Stimulated activated CD8-positive, alpha-beta memory T cell treated with anti-CD3 and anti-CD28 coated beads, Interleukin-7, amount 100 ng/mL, for 24 hours (primary cell): ENCODE data around the gene C11orf42.
A peak's percentile ranks its signal among the peaks of the same experiment; 100 is the strongest.
"Not testable (repeated sequence)": the region's sequence is repeated elsewhere in the genome, so short reads cannot be mapped to it uniquely, and the experiment has no call there.

Experiments
- DNase-seq: peaks from one replicate; pipeline ENCODE4 v3.0.0-alpha.2; 2020; ENCODE audit warnings: low read depth

C11orf42 gene

DNA sequence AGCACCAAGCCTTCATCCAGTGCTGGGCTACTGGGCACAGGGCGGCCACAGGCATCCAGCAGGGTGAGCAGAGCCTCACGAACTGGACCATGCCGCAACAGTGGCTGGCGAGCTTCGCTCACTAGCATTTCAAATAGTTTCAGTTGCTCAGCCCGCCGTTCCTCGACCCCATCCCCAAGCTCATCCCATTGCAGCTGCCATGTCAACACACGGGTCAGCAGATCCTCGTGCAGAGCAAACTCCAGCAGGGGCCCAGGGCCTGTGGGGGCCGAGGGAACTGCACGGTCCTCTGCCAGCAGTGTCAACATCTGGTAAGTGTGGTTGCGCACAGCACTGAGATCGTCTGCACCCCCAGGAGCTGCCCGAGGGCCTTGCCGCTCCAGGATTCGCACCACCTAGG, 18.5 kb downstream of the C11orf42 start:
- DNase-seq = no peak

DNA sequence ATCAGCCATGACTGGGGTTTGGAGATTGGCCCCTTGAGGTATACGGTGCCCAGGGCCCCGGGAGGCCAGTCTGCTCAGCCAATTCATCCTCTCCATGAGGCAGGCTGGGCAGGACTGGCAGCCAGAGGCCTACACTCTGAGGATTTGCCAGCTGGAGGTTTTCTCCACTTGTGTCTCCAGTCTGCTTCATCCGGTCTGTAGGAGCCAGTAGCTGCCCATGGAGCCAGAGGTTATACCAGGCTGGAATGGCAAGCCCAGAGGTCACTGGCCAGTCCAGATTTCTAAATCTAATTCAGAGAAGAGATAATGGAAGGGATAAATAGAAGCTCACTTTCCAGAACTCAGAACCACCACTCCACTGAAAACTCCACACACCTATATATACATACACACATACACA, 19.1 kb downstream of the C11orf42 start:
- DNase-seq = no peak

DNA sequence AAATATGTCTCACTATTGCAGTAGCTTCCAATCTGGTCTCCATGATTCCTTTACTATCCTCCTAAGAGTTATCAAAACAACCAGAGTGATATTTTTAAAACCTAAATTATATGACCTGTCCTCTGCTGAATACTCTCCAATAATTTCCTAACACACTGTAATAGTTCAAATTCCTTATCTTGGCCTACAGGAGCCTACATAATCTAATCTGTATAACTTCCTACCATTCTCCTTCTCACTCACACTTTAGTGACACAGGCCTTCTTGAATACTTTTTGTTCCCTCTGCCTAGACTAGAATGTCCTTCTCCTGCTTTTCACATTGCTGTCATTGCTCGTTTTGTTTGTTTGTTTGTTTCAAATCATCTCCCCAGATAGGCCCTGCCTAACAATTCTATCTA, 19.7 kb downstream of the C11orf42 start:
- DNase-seq = no peak

DNA sequence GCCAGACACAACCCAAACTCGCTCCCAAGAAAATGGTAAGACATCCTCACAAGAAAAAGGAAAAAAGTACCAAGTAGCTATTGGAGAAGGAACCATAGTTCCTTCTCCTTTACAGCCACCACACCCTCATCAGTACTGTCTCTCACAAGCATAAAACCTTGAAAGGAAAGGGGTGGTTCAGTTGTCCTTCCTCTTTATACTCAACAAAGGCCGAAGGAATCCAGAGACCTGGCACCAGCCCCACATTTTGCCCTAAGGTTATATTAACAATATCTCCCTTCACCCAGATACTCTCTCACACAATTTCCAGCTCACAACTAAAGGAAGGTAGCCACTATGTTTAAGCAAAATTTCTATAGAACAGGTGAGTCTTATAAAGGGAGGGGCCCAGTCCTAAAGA, 20.5 kb downstream of the C11orf42 start:
- no peak for DNase-seq

DNA sequence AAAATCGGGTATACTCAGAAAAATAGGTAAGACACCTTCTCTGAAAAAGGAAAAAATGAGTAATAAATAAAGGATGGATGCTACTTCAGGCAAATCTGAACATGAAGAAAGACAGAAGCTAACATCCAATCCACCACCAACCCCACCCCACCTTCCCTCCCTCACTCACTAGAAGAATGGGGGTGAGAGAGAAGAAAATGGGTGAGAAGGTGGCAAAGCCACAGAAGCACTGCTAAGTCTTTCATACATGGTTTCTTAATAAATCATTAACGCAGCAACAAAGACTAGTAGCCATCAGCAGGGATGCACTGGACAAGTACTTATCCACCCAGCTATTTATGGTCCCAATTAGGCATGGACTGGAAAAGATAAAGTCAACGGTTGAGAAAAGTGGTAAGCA, 23.2 kb downstream of the C11orf42 start:
- DNase-seq = no peak

DNA sequence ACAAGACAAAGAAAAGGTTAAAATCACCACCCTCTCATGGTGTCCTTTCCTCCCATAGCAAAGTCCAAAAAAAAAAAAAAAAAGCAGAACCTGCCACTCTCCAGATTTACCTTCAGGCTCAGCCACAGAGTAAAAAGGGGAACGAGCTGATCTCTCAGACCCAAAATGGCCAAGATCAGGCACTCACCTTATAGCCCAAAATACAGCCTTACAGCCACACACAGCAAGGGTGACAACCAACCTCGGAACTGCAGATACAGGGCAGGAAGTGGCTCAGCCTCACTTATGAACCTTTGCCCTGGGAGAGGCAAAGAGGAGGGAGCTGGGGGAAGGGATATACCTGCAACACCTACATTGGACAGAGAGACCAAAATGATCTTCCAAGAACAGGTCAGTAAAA, 24.6 kb downstream of the C11orf42 start:
- no peak for DNase-seq

DNA sequence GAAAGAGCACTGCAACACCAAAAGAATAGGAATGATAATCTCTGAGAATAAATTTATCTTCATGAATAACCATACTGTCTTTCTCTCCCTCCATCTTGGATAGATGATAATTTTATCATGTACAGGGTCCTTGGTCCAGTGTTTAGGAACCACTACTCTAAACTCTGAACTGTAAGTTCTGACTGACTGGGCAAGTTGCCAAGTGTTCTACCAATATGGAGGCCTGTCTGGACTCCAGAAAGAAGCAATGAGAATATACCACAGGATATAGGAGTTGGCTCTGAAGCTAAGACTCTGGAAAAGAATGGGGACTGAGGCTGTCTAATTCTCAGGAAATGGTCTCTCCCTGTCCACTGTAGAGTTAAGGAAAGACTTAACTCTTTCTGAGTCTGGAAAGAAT, 27.5 kb downstream of the C11orf42 start:
- DNase-seq = no peak

DNA sequence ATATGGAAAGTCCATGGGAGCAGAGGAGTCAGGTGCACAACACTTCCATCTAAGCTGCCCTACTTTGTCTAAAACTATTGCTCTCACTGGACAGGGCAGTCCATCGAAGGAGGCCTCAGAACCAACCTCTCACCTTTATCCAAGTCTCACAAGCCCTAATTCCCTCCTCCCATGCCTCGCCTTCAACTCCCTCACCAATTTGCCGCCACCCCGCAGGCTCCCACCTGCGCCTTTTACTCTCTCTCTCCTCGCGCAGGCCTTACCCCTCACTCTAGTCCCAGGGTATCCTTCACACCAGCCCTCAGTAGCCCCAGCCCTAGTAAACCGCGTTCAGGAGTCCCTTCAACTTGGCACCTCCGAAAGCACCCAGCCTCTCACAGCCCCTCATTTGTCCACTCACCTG, 28.6 kb downstream of the C11orf42 start:
- no peak for DNase-seq

DNA sequence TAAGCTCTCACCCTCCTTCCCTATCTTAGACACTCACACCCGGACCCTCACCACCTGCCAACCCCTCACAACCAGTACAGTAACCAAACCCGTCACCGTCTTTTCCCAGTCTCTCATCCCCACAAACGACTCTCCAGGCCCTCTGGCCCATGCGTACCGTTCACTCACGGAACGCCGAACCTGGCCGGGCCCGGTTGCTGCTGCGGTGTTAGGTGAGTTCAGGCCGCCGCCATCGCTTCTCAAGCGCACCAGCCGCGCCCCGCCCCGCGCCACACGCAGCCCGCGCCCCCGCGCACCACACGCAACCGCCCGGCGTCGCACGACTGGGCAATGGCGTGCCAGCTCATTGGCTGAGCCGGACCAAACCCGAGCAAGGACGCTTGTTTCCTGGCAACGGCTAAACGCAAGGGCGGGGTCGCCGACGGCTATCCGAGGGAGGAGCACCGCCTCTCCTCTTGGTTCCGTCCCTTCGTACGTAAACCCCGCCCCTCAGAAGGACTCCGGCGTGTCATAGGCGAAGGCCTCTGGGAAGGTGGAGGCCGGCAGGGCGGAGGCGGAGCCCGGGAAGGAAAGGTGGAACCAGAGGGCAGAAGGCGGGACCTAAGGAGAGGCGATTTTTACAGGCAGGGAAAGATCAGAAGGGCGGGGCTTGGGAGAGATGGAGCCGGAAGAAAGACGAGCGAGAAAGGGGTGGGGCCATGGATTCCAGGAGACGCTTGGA, 29.2 kb downstream of the C11orf42 start, which contains the start of gene FHIP1B:
TSS of gene FHIP1B (minus strand) at position 250 of the 721 bp plus-strand sequence. CDS start 10,120 bp downstream, outside the sequence.
- peak; percentile 97 for DNase-seq

DNA sequence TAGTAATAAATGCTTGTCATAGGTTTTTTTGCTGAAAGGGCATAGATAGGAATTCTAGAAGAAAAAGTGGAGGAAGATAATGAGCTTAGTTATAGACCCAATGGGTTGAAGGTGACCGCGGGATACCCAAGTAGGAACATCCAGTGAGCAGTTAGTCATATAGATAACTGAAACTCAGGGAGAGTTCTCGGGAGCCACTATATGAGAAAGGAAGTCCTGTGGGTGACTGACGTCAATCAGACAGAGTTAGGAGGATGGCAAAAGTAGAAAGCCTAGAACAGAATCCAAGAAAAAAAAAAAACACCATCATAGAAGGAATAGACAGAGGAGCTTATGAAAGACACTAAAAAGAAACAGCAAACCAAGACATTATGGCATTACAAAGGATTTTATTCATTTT, 31.9 kb downstream of the C11orf42 start:
- no peak for DNase-seq

DNA sequence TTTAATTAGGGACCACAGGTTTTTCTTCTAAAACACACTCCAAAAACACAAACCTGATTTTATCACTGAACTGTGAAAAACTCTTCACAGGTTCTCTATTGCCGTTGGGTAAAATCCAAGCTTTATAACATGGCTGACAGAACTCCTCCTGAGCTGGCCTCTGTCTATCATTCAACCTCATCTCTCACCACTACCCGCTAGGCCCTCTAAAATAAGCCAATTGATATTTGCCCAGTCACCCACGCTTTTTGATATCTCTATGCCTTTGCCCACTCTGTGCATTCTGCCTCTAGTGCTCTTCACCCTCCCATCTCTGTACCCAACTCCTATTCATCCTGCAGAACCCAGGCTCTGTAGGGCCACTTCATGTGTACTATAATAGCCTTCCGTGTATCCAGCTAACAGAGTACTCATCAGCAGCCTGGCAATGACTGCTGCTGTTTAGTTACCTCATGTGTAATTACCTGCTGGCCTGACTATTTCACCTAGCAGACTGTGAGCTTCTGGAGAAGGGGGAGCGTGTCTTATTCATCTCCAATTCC, 32.5 kb downstream of the C11orf42 start:
- no peak for DNase-seq

DNA sequence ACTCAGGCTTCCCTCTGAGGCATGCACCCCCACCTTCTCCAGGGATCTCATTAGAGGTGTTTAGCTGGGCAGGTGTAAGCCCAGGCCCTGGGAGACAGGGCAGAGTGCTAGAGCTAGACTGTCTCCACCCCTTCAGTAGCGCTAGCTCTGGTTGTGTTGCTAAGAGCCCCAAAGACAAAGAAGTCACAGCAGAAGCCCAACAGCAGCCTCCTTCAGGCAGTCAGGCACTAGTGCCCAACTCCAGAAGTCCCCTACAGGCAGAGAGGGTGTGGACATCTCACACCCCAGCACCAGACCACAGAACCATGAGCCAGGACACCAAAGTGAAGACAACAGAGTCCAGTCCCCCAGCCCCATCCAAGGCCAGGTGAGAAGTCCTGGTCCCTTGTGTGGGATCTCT, 33.5 kb downstream of the C11orf42 start, which contains the start of gene CNGA4:
TSS of gene CNGA4 (plus strand) at position 188 of the 400 bp plus-strand sequence. CDS start at position 306, 118 bp downstream.
- no peak for DNase-seq

DNA sequence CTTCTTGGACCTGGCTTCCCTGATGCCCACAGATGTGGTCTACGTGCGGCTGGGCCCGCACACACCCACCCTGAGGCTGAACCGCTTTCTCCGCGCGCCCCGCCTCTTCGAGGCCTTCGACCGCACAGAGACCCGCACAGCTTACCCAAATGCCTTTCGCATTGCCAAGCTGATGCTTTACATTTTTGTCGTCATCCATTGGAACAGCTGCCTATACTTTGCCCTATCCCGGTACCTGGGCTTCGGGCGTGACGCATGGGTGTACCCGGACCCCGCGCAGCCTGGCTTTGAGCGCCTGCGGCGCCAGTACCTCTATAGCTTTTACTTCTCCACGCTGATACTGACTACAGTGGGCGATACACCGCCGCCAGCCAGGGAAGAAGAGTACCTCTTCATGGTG, 34.8 kb downstream of the C11orf42 start:
- DNase-seq = no peak

DNA sequence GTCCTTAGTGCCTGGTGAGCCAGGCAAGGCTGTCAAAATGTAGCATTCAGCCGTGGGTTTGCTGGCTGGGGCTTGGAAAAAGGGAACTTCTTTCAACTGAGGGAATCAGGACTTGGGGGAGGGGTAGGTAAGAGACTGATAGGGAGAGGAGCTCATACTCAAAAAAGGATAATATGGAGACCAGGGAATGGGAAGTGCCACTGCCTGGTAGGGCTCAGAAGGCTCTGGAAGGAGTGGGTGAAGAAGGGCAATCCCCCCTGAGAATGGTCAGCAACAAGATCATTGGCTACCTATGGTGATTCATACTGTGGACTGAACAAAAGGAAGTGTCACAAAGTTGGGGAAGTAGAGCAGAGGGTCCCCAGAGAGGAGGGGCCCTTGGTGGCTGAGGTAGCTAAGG, 35.4 kb downstream of the C11orf42 start:
- no peak for DNase-seq

DNA sequence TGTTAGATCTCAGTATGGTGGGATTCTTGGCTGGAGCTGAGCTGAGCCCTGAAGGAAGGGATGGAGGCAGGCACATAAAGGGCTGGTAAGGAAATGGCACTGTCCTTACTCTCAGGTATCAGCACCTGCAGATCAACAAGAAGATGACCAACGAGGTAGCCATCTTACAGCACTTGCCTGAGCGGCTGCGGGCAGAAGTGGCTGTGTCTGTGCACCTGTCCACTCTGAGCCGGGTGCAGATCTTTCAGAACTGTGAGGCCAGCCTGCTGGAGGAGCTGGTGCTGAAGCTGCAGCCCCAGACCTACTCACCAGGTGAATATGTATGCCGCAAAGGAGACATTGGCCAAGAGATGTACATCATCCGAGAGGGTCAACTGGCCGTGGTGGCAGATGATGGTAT, 36.0 kb downstream of the C11orf42 start:
- DNase-seq = no peak

DNA sequence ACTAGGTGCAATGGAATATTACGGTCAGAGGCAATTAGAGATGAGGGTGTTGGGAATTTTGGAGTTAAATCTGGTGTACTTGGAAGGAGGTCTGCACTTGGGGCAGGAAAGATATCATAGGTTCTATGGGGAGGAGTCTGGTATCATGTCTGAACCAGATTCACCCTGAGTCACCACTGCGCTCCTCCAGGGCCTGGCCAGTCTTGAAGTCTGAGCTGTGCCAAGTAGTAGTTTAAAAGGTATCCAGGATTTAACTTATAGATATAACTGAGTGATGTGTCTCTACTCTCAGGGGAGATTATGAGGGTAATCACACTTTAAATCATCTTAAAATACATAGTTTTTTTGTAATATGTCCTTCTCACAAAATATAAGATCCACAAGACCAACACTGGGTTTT, 40.2 kb downstream of the C11orf42 start:
- DNase-seq = no peak

DNA sequence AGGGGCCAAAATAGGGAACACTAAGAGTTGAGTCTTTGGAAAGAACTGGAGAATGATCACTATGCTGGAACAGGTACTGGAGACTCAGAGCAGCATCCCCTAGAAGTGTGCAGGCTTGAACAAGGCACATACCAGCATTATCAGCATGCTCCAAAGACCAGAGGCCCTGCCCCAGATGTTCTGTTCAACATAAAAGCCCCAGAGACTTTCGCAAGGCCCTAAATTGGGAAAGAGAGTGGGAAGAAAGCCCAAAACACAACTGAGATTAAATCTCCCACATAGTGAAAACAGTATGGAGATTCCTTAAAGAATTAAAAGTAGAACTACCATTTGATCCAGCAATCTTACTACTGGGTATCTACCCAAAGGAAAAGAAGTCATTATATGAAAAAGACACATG, 42.9 kb downstream of the C11orf42 start:
- no peak for DNase-seq

DNA sequence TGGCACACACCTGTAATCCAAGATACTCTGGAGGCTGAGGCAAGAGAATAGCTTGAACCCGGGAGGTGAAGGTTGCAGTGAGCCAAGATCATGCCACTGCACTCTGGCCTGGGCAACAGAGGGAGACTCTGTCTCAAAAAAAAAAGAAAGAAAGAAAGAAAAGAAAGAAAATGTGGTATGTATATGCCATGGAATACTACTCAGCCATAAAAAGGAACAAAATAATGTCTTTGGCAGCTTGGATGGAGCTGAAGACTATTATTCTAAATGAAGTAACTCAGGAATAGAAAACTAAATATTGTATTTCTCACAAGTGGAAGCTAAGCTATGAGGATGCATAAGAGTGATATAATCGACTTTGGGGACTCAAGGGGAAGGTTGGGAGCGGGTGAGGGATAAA, 43.5 kb downstream of the C11orf42 start:
- not testable (repeated sequence) for DNase-seq

DNA sequence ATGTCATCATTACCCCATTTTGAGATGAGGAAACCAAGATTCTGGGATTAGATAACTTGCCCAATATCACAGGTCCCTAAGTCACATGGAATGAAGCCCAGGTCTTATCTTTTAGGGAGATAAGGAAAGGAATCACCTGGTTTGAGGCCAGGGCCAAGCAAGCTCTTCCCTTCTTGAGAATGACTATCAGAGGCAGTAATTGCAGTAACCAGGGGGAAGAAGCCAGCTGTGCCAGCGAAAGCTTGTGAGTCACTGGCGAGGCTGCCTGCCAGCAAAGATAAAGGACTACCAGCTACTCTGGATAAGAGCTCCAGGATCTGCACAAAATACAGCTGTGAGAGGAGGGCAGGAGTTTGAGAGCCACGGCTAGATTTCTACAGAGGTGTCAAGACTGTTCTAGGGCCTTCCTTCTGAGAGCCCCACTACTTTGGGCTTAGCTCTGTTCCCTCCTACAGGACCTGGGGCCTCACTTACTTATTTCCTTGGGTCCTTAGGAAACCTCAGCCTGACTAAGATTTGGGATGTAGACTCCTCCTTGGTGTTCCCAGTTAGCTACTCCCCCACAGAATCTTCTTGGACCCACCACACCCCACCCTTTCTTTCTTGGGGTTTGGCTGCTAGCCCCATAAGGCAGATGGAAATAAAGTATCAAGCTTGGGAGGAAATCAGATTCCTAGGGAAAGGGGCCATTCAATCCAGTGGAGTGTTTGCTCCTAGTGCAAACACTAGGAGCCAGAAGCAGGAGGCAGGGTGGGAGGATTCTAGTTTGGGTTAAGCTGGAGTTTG, 44.6 kb downstream of the C11orf42 start:
- DNase-seq = no peak

DNA sequence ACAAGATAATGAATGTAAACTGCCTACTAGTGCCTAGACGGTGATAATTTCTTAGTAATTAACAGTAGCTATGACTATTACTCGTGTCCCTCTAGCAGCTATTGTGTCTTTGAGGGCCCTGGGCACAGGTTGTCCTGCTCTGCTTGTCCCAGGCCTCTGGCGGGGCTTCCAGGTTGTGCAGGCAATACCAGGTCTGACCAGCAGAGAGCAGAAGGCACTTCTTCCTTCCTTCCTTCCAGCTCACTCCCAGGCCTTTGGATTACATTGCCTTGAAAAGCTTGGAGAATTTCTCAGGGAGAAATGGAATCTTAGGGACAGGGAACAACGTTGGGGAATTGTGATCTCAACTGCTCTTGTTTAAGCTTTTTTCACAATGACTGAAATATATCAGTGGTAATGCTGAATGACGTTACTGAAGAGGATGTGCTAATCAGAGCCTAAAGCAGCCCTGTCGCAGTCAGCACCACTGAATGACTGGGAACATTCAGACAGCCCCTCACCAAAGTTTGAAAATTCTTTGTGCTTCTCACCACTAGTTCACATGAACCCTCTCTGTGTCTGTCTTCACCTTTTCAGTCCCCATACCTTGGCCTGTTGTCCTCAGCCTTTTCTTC, 45.9 kb downstream of the C11orf42 start:
- no peak for DNase-seq

DNA sequence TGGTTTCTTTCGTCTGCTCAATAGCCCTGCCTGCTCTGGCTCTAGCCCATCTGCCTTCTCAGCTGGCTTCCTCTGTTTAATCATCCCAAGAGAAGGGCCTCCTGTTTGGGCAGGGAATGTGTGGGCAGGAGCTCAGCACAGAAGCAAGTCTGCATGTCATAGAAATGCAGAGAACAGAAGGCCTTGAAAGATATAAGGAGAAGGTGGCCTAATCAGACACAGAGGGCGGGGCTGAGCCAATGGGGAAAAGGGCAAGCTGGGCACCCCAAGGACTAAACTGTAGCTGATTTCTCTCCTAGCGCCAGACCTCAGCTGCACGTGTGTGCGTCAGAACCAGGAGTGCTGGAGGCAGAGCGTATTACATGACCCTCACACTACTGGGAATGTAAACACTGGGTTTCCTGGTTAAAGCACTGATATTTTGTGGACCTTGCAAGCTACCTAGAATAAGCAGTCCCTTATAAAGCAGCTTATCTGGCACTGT, 46.7 kb downstream of the C11orf42 start:
- DNase-seq = no peak

DNA sequence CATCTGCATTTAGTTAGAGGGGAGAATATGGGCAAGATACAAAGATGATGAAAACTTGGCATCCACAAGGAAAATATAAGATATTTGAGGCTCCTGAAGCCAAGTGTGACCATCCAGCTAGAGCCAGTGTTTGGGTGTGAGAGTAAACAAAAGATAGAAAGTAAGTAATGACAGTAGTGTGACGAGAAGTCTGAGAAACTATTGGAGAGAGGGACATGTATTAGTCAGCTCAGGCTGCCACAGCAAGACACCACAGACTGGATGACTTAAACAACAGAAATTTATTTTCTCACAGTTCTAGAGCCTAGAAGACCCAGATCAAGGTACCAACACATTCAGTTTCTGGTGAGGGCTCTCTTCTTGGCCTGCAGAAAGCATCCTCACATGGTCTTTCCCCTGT, 47.8 kb downstream of the C11orf42 start:
- no peak for DNase-seq

DNA sequence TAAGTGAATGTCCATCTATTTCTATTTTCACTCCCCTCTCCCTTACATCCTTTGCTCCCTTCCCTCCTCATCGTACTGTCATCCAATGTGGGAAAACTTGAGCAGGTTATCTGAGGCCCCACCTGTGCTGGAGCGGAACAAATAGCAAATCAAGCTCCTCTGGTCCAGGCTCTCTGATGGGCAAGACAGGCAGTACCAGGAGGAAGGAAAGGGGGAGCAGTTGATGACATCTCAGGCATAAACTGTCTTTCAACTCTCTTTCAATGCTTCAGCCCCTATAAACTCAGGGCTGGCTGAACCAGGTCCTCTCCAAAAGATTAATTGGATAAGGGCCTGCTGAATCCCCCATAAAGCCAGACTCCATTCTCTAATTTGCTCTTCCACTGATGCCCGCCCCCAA, 52.8 kb downstream of the C11orf42 start:
- DNase-seq = no peak
